ENCODE measurements around the gene OR52E4.

DNA sequence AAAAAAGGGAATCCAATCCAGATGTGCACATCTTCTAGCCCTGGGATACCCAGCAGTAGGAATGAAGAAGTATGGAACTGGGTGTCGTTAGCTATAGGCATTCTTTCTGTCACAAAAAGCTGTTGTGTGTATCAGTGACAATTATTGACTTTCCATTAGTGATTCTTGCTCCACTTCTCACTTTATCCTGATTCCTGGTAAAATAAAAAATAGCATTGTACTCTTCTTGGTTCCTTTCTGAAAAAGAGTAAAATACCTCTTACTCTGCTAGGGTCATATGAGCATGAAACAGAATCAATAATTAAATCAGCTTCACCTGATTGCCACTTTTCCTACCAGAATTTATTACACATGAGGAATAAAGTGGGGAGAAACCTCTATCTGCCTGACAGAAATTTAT is 38.6 kb upstream of the OR52E4 start, which contains the start of gene OR52E6:
- TF ChIP-seq CREB5 (CRISPR knock-in tag; IDR thresholded peaks at IDR 0.05; ENCODE audit: low read depth) (no peak), ZC3H10 (CRISPR knock-in tag; IDR thresholded peaks at IDR 0.05) (no peak), ARNTL (CRISPR knock-in tag; IDR thresholded peaks at IDR 0.05; ENCODE audit: borderline replicate concordance, low read depth) (no peak), BACH2 (CRISPR knock-in tag; IDR thresholded peaks at IDR 0.05; ENCODE audit: borderline replicate concordance) (no peak), ZFP3 (CRISPR knock-in tag; IDR thresholded peaks at IDR 0.05) (no peak), CSRNP3 (CRISPR knock-in tag; IDR thresholded peaks at IDR 0.05) (no peak), RARB (CRISPR knock-in tag; IDR thresholded peaks at IDR 0.05) (no peak), POU6F1 (CRISPR knock-in tag; IDR thresholded peaks at IDR 0.05; ENCODE audit: borderline replicate concordance, low read depth) (no peak), ZNF8 (CRISPR knock-in tag; IDR thresholded peaks at IDR 0.05) (no peak), ISL1 (CRISPR knock-in tag; IDR thresholded peaks at IDR 0.05) (no peak), ZFP30 (CRISPR knock-in tag; IDR thresholded peaks at IDR 0.05) (no peak), ZNF70 (CRISPR knock-in tag; IDR thresholded peaks at IDR 0.05) (no peak), TOX (CRISPR knock-in tag; IDR thresholded peaks at IDR 0.05; ENCODE audit: borderline replicate concordance) (no peak)

All from SK-N-SH treated with all-trans-retinoic acid at 6 μM for 48 hours (cell line).